RKO (cell line): Measurements from ENCODE around the gene NBEAL2.

Source experiments
- DNase-seq: peaks from one replicate; pipeline ENCODE4 v3.0.0-alpha.2; 2016; ENCODE audit warnings: low spot score

The NBEAL2 gene

DNA sequence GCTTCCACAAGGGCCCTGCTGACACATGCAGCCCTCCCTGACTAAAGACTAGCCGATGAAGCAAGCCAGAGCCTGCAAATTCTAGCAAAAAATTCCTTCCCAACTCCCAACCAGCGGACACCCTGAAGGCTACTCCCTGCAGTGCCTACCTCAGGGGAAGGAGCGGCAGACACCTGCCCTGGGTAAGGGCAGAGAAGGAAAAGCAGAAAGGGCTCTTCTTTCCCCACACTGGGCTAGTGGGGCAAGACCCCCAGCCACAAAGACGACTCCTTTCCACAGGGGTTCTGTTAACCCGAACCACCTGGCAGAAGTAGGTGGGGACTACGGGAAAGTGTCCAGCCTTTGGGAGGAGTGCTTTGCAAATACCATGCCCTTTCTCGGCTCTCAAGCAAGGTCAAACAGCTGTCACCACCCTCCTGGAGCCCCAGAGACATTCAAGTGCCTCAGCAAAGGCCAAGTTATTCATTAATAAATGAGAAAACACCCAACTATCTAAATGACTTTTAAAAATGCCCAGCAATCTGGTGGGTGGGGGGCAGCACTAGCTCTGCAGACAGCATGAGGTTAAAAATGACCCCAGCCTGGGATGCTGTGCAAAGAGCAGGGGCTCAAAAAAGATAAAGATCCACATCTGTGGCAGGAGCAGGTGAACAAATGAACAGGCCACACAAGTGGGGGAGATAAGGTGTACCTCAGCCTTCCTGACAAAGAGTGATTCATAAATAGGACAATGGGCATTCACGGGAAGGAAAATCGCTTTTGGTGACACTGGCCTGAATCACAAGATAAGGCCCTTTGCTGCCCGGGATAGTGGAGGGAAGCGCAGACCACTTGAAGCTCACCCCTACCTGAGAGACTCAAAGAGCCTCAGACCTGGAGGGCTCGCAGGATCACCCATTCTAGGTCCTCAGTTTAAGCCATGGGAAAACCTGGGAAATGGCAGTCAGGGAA, 36.0 kb upstream of the NBEAL2 start:
- no peak for DNase-seq

DNA sequence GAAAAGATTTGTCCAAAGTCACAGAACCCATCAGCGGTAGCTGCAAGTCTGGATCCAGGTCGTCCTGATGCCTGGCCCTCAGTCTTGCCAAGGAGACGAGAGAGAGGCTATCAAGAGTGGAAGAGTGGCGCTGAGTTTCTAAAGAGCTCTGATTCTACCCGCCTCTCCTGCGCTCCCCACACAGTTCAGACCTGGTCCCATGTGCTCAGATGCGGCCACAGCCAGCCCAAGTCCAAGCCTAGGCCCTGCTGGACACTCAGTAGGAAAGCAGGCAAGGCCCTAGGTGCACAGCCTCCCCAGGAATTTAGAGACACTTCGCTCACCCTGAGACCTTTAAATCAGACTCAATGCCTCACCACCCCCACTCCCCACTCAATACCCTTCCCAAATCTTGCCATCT, 35.3 kb upstream of the NBEAL2 start:
- no peak for DNase-seq

GRCh38 chr3:46946416-46946815, 33.0 kb upstream of the NBEAL2 start:
- DNase-seq: no peak

GRCh38 chr3:46946856-46947545, 32.5 kb upstream of the NBEAL2 start:
- DNase-seq: peak; percentile 29

GRCh38 chr3:46947546-46947901, 31.9 kb upstream of the NBEAL2 start:
- DNase-seq: no peak

- no peak for DNase-seq
Observed at GRCh38 chr3:46947981-46948791, 31.3 kb upstream of the NBEAL2 start.

DNA sequence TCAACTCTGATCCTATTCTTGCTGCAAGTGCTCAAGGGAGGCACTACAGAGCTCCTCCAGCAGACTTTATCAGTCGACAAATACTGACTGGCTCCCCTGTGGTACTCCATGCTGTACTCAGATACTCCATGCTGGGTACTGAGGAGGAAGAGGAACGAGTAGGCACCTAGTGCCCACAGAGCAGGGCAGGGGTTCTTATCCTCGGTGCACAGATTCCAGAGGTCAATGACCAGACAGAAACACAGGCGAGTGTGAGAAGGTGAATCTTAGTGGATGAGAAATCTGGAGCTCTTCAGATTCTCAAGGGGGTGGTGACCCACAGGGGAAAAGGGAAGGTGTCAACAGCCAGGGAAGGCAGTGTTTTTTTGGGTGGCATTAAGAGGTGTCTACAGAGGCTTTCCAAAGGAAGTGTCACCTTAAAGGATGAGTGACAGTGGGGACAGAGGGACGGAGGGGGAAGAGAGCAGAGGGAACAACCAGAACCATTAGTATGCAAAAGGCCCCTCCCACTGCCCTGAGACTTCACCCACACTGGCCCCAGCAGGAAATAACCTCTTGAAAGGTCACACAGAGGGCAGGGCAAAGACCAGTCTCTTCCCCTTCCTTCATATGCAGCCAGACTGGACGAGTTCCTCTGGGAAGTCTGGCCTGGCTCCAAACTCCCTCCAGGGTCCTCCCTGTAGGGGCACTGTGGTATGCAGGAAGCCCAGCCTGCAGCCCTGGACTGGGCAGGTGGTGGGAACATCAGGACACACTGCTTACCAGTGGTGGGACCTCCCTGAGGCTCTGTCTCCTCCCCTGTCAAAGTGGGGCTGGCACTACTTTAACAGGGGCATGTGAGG, 30.4 kb upstream of the NBEAL2 start:
- DNase-seq: no peak

- DNase-seq: no peak
Observed at GRCh38 chr3:46950177-46950576, 29.3 kb upstream of the NBEAL2 start.

- no peak for DNase-seq
Observed at GRCh38 chr3:46950650-46951241, 28.7 kb upstream of the NBEAL2 start.

GRCh38 chr3:46952813-46953212, 26.7 kb upstream of the NBEAL2 start:
- no peak for DNase-seq

- DNase-seq: no peak
Observed at GRCh38 chr3:46953234-46954010, 26.0 kb upstream of the NBEAL2 start.

DNA sequence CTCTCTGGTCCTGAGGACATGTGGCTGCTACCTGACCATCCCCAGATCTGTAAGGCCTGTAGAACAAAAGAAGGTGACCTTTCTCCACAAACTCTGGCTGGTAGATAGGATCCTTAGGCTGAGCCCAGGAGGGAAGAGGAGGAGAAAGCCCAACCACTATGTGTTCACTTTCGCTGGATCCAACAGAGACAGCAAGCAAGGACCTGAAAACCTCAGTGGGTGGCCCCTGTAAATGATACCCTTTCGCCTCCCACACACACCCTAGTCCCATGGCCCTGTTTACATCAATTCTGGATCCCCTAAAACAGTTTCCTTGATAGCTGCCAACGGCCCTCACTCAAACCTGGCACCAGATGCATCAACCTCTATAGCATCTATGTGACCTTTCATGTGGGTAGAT, 25.3 kb upstream of the NBEAL2 start:
- DNase-seq: no peak

- DNase-seq: no peak
Observed at GRCh38 chr3:46955157-46955556, 24.3 kb upstream of the NBEAL2 start.

GRCh38 chr3:46955801-46956259, 23.6 kb upstream of the NBEAL2 start:
- DNase-seq: no peak

DNA sequence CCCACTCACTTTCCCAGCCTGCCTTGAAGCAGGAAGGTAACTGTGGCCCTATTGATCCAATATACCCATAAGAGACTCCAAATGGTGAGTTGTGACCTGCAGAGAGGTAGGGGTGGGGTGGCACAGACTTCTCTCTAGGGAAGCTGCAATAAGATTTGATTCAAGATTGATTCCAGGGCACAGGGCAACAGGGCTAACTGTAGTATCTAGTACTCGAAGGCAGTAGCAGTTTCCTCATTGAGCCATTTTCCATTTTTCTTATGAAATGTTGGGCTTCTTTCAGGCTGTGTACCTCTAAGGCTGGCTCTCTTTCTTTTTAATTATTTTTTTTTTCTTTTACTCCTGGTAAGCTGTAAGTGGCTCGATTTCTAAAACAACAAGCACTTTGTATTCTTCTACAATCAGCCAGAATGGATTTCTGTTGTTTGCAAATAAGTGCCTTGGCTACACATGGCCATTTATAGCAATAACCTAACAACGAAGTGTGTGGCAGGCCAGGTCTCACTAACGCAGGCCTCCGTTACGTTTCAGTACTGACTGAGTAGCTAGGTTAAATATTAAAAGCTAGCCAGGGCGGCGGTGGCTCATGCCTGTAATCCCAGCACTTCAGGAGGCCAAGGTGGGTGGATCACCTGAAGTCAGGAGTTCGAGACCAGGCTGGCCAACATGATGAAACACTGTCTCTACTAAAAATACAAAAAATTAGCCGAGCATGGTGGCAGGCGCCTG, 22.2 kb upstream of the NBEAL2 start:
- no peak for DNase-seq

DNA sequence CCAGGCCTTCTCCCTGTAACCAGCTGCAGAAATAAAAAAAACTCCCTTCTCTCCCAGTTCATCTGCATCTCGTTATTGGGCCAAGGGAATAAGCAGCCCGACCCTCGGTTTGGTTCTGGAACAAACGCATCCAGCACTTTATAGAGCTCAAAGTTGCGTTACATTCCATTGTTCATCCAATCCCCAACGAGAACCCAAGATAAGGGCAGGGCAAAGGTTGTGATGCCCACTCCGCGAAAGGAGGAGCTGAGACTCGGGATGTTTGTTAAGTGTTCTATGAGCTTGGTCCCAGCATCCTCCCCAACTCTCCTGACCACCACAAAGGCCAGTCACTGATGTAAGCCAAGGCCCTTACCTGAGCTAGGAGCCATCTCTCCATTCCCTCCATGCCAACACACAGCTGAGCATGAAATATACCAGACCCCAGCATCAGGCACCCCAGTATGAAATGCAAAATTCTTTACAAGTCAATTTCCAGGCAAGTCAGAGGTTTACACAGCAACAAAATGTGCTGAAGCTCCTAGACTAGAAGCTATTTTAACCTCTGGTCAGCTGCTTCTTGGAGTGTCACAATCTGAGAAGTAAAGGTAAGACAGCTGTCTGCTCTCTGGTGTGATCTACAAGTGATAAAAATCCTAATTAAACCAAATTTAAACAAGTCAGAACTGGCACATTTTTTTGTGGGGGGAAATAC, 20.9 kb upstream of the NBEAL2 start:
- no peak for DNase-seq

GRCh38 chr3:46959161-46959511, 20.3 kb upstream of the NBEAL2 start:
- DNase-seq: no peak

DNA sequence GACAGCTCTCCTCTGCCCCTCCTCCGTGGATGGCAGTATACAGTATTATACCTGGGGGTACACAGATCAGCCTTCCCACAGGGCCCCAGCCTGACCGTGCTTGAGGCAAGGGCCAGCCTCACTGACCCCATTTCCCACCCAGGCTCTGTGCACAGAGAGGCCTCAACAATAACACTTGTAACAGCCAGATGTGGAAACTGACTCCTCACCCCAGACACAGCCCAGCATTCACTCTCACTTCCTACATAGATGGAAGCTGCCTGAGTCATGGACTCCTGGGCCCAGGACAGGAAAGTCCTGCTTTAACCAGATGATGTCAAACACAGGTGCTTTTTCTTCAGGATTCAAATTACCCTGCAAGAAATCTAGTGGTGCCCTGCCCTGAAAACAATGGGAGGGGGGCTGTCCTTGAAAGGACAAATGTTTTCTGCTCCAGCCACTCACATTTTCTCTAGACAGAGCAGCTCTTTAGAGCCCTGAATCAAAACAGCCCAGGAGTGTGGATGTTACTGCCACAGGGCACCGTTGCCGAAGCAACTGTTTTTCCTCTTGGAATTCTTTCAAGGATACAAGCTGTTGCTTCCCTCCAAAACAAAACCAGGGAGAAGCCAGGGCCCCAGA, 19.3 kb upstream of the NBEAL2 start:
- DNase-seq: no peak

DNA sequence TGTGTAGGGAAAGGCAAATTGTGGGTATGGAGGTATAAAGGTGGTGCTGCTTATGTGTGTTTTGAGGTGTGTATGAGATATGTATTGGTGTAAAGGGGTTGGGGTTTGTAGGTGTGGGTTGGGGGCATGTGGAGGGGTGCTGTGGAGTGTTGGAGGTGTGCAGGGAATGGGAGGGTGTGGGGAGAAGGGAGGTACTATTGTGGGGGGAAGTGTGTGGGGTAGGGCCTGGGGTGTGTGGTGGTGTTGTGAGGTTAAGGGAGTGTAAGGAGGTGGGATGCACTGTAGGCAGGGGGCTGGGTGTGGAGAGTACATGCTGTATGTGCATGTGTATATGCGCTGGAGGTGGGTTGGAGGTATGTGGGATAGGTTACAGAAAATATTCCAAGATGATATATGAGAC, 18.6 kb upstream of the NBEAL2 start:
- no peak for DNase-seq
